H1 (cell line): ENCODE data around the gene ATP2B1. TPM values are rescaled to one million over a fixed set of nuclear protein-coding genes. Genes with fewer than 3 reads are reported as not detected.

Experiments
- CTCF ChIA-PET: fragments of 300-600 bp; sonication (Branson Sonifier 250); formaldehyde crosslinking; loops from one replicate; lab custom pipeline; 2021; ENCODE audit not compliant: partially characterized antibody; lab: Charles Lee
- POLR2A ChIA-PET: fragments of 300-600 bp; sonication (Branson Sonifier 250); formaldehyde crosslinking; loops from one replicate; lab custom pipeline; 2021; ENCODE audit warnings: inconsistent platforms; ENCODE audit not compliant: partially characterized antibody; lab: Charles Lee
- DNase-seq, 2 experiments: peaks; one replicate each; pipeline versions ENCODE4 v3.0.0 to v3.0.0-alpha.2; 2010 to 2022; ENCODE audit warnings: low spot score in 2 of 2, low read depth in 1 of 2, mixed read lengths in 1 of 2
- FAIRE-seq: peaks from 2 replicates; lab custom pipeline; 2011; peaks lifted over from hg19 to GRCh38; lab: Jason Lieb, UNC
- H2AFZ ChIP-seq: 2 replicates; pipeline ENCODE4 v1.8.1; 2012; ENCODE audit warnings: low read length, inconsistent platforms
- H2AK5ac ChIP-seq: 2 replicates; pipeline ENCODE4 v1.6.1; 2013; ENCODE audit warnings: low read depth, low read length
- H2BK120ac ChIP-seq: replicated peaks from 2 replicates; pipeline ENCODE3; 2013; ENCODE audit warnings: low read depth, low read length, inconsistent platforms
- H2BK12ac ChIP-seq: 2 replicates; pipeline ENCODE4 v1.6.1; 2013; ENCODE audit warnings: low read depth, low read length
- H2BK15ac ChIP-seq: 2 replicates; pipeline ENCODE4 v1.6.1; 2013; ENCODE audit warnings: low read length
- H2BK20ac ChIP-seq: 2 replicates; pipeline ENCODE4 v1.6.1; 2013; ENCODE audit warnings: low read length
- H2BK5ac ChIP-seq: 2 replicates; pipeline ENCODE4 v1.6.1; 2013; ENCODE audit warnings: low read depth, low read length
- H3K14ac ChIP-seq: 2 replicates; pipeline ENCODE4 v1.6.1; 2013; ENCODE audit warnings: inconsistent platforms; ENCODE audit not compliant: insufficient read length
- H3K18ac ChIP-seq: 2 replicates; pipeline ENCODE4 v1.6.1; 2013; ENCODE audit warnings: low read length; ENCODE audit errors: extremely low read depth
- H3K23ac ChIP-seq: 2 replicates; pipeline ENCODE4 v1.6.1; 2013; ENCODE audit warnings: inconsistent platforms; ENCODE audit not compliant: insufficient read length
- H3K23me2 ChIP-seq: 2 replicates; pipeline ENCODE4 v1.6.1; 2013; ENCODE audit warnings: low read depth, low read length
- H3K27ac ChIP-seq: 2 replicates; pipeline ENCODE4 v1.6.1; 2011; ENCODE audit warnings: low read depth, low read length, inconsistent platforms
- H3K27me3 ChIP-seq, 4 experiments: replicated peaks in 1 of 4; 1 replicate in 1 of 4; 2 replicates in 3 of 4; pipeline versions ENCODE4 v1.6.1 to v1.8.1; 2011 to 2013; ENCODE audit warnings: low read length in 3 of 4, mild to moderate bottlenecking in 3 of 4, inconsistent platforms in 2 of 4, mixed read lengths in 2 of 4, moderate library complexity in 1 of 4; ENCODE audit not compliant: control insufficient read depth in 3 of 4, insufficient read depth in 3 of 4; ENCODE audit errors: extremely low read depth in 1 of 4
- H3K36me3 ChIP-seq, 4 experiments: 2 replicates each; pipeline versions ENCODE4 v1.6.1 to v1.8.1; 2011 to 2013; ENCODE audit warnings: mild to moderate bottlenecking in 4 of 4, low read length in 3 of 4, moderate library complexity in 2 of 4, control low read depth in 1 of 4, inconsistent platforms in 1 of 4; ENCODE audit not compliant: insufficient read depth in 4 of 4, control insufficient read depth in 2 of 4
- H3K4ac ChIP-seq: replicated peaks from 2 replicates; pipeline ENCODE3; 2013; ENCODE audit warnings: low read length, low read depth, mixed read lengths, inconsistent platforms; ENCODE audit not compliant: insufficient read length
- H3K4me1 ChIP-seq, 4 experiments: replicated peaks in 1 of 4; 1 replicate in 1 of 4; 2 replicates in 3 of 4; pipeline versions ENCODE4 v1.6.1 to v1.8.1; 2011 to 2013; ENCODE audit warnings: low read length in 3 of 4, inconsistent platforms in 2 of 4, mixed read lengths in 1 of 4; ENCODE audit not compliant: insufficient read depth in 4 of 4, control insufficient read depth in 3 of 4
- H3K4me2 ChIP-seq, 2 experiments: 2 replicates each; pipeline versions ENCODE4 v1.6.1 to v1.8.1; 2011 to 2013; ENCODE audit warnings: low read depth in 2 of 2, low read length in 2 of 2, control low read depth in 1 of 2, inconsistent platforms in 1 of 2, mild to moderate bottlenecking in 1 of 2; ENCODE audit not compliant: insufficient read depth in 1 of 2
- H3K4me3 ChIP-seq, 4 experiments: fragments of 200-600, 300-600 bp in 1 of 4; sonication (generic), shearing (Covaris generic), sonication (Bioruptor Twin) in 1 of 4; 2 replicates each; pipeline versions ENCODE4 v1.5.1 to v1.8.1; 2011 to 2016; ENCODE audit warnings: low read length in 4 of 4, low read depth in 3 of 4, control low read depth in 2 of 4, inconsistent platforms in 2 of 4, mild to moderate bottlenecking in 2 of 4, mixed read lengths in 1 of 4, moderate library complexity in 1 of 4; ENCODE audit not compliant: insufficient read depth in 2 of 4; ENCODE audit errors: extremely low read depth in 1 of 4
- H3K56ac ChIP-seq: replicated peaks from 2 replicates; pipeline ENCODE3; 2013; ENCODE audit warnings: low read depth, mild to moderate bottlenecking, mixed read lengths, low read length, inconsistent platforms; ENCODE audit not compliant: insufficient read length
- H3K79me1 ChIP-seq: 2 replicates; pipeline ENCODE4 v1.6.1; 2013; ENCODE audit warnings: low read depth, low read length, control low read depth
- H3K79me2 ChIP-seq, 2 experiments: 2 replicates each; pipeline versions ENCODE4 v1.6.1 to v1.8.1; 2012 to 2013; ENCODE audit warnings: low read length in 2 of 2, mild to moderate bottlenecking in 2 of 2, inconsistent platforms in 1 of 2; ENCODE audit not compliant: insufficient read depth in 2 of 2, control insufficient read depth in 1 of 2
- H3K9ac ChIP-seq, 4 experiments: replicated peaks in 1 of 4; 1 replicate in 1 of 4; 2 replicates in 3 of 4; pipeline versions ENCODE4 v1.6.1 to v1.8.1; 2011 to 2013; ENCODE audit warnings: low read depth in 3 of 4, low read length in 3 of 4, control low read depth in 2 of 4, mild to moderate bottlenecking in 2 of 4, moderate library complexity in 2 of 4, inconsistent platforms in 1 of 4; ENCODE audit errors: extremely low read depth in 1 of 4
- H3K9me3 ChIP-seq, 2 experiments: 2 replicates each; pipeline versions ENCODE4 v1.6.1 to v1.8.1; 2012 to 2013; ENCODE audit warnings: mild to moderate bottlenecking in 2 of 2, moderate library complexity in 2 of 2, control low read depth in 1 of 2, inconsistent platforms in 1 of 2, low read depth in 1 of 2, low read length in 1 of 2, mixed read lengths in 1 of 2; ENCODE audit not compliant: insufficient read depth in 2 of 2
- H4K20me1 ChIP-seq, 2 experiments: replicated peaks in 1 of 2; 2 replicates each; pipeline versions ENCODE3 to v1.8.1; 2011 to 2013; ENCODE audit warnings: inconsistent platforms in 2 of 2, low read length in 2 of 2, mild to moderate bottlenecking in 1 of 2; ENCODE audit not compliant: insufficient read depth in 2 of 2, control insufficient read depth in 1 of 2
- H4K5ac ChIP-seq: 2 replicates; pipeline ENCODE4 v1.6.1; 2013; ENCODE audit warnings: low read length, low read depth, mixed read lengths, inconsistent platforms; ENCODE audit not compliant: insufficient read length
- H4K8ac ChIP-seq: 2 replicates; pipeline ENCODE4 v1.8.0; 2013; ENCODE audit warnings: mild to moderate bottlenecking, moderate library complexity, low read length, inconsistent platforms; ENCODE audit not compliant: insufficient read depth; ENCODE audit errors: extremely low read depth
- H4K91ac ChIP-seq: replicated peaks from 2 replicates; pipeline ENCODE3; 2013; ENCODE audit warnings: low read length, mixed read lengths, inconsistent platforms; ENCODE audit not compliant: insufficient read length
- BRCA1 ChIP-seq: IDR thresholded peaks from 2 replicates; pipeline ENCODE4 v1.6.1; 2012; ENCODE audit warnings: low read depth, low read length, improper control_type of control experiment
- CTBP2 ChIP-seq: IDR thresholded peaks from 2 replicates; pipeline ENCODE4 v1.7.0; 2011; ENCODE audit warnings: borderline replicate concordance, mild to moderate bottlenecking, moderate library complexity, mixed read lengths, low read length; ENCODE audit not compliant: insufficient read depth, insufficient read length
- KDM4A ChIP-seq: IDR thresholded peaks from one replicate; pipeline ENCODE4 v1.7.1; 2012; ENCODE audit warnings: low read depth, mild to moderate bottlenecking, moderate library complexity, low read length, inconsistent platforms; ENCODE audit not compliant: severe bottlenecking
- KDM5A ChIP-seq: fragments of 200-600 bp; IDR thresholded peaks from 2 replicates; pipeline ENCODE4 v1.7.1; 2012; ENCODE audit warnings: mild to moderate bottlenecking, low read length, inconsistent platforms, mixed read lengths
- NANOG ChIP-seq: IDR thresholded peaks from 2 replicates; pipeline ENCODE4 v1.6.1; 2011; ENCODE audit warnings: low read length, low read depth, mild to moderate bottlenecking, inconsistent platforms; ENCODE audit not compliant: insufficient read depth, poor library complexity, severe bottlenecking
- POLR2AphosphoS5 ChIP-seq: IDR thresholded peaks from 2 replicates; pipeline ENCODE4 v1.6.1; 2011; ENCODE audit warnings: low read depth, low read length
- POU5F1 ChIP-seq: IDR thresholded peaks from 2 replicates; pipeline ENCODE4 v1.6.1; 2011; ENCODE audit warnings: low read depth, mild to moderate bottlenecking, low read length, moderate library complexity
- RFX5 ChIP-seq: IDR thresholded peaks from 2 replicates; pipeline ENCODE4 v1.6.1; 2011; ENCODE audit warnings: low read depth, low read length, improper control_type of control experiment, borderline replicate concordance
- SUZ12 ChIP-seq: fragments of 200-600 bp; sonication (generic); IDR thresholded peaks from 2 replicates; pipeline ENCODE4 v1.6.1; 2012; ENCODE audit warnings: mild to moderate bottlenecking, inconsistent platforms, low read length, moderate library complexity, mixed read lengths
- TBP ChIP-seq: IDR thresholded peaks from 2 replicates; pipeline ENCODE4 v1.6.1; 2011; ENCODE audit warnings: low read depth, low read length, improper control_type of control experiment
- TCF12 ChIP-seq: IDR thresholded peaks from 2 replicates; pipeline ENCODE4 v1.6.1; 2011; ENCODE audit warnings: low read depth, mild to moderate bottlenecking, low read length
- TEAD4 ChIP-seq: IDR thresholded peaks from 2 replicates; pipeline ENCODE4 v1.6.1; 2012; ENCODE audit warnings: low read depth, low read length, inconsistent platforms, mixed read lengths
- ZNF274 ChIP-seq: IDR thresholded peaks from 2 replicates; pipeline ENCODE4 v1.7.0; 2012; ENCODE audit warnings: low read length, borderline replicate concordance; ENCODE audit errors: extremely low read depth
- WGBS, 2 experiments: shearing (Covaris generic) in 1 of 2; methylation state at CpG; one replicate each; pipeline versions ENCODE4 v1.1.6 to v1.1.7; 2013 to 2015; ENCODE audit warnings: low lambda C conversion rate in 2 of 2, mixed read lengths in 2 of 2, inconsistent platforms in 1 of 2, low coverage in 1 of 2, missing lambda C conversion rate in 1 of 2; ENCODE audit not compliant: insufficient replicate concordance in 2 of 2, insufficient coverage in 1 of 2, insufficient read length in 1 of 2; ENCODE audit errors: extremely low coverage in 1 of 2, missing lambda C conversion rate in 1 of 2; 5-methylcytosine and 5-hydroxymethylcytosine counted together
- polyA plus RNA-seq, 7 experiments: library from polyadenylated mRNA; depleted of rRNA in 3 of 7; stranded (reverse) in 5 of 7; unstranded in 2 of 7; fragments of >200 nt in 5 of 7; fragments of 200-250 nt in 2 of 7; gene quantifications; 1 replicate in 5 of 7; 2 replicates in 1 of 7; 4 replicates in 1 of 7; pipeline versions ENCODE4 v1.2.1 to v1.2.3, GENCODE V29; 2011 to 2013; ENCODE audit warnings: missing spikeins in 2 of 7, mixed read lengths in 2 of 7
- total RNA-seq: library from RNA; stranded (reverse); fragmentation: NEBNext Ultra II Directional; extraction: Animal tissue kit (Norgen Biotek cat#: 25700); gene quantifications from 2 replicates; pipeline ENCODE4 v1.2.1, GENCODE V29; 2021

The ATP2B1 gene
- total and polyA plus RNA-seq, 2 of the 8 experiments (the other 6 are each of a cell fraction or from before 2014, with no cell fraction given): 4.3 to 32.0 TPM

GRCh38 chr12:89663577-89664357, 44.9 kb downstream of the ATP2B1 start:
- no peak overlapping the region for H2BK12ac ChIP-seq
- H3K56ac ChIP-seq: no peak overlapping the region
- no peaks in the 10 kb centered on the region; the same call in 1 of the 2 replicates for H3K23me2 ChIP-seq
- no peak overlapping the region for H3K4me3 ChIP-seq
- no peak overlapping the region for H2BK5ac ChIP-seq
- H3K23ac ChIP-seq: no peak overlapping the region
- H2AFZ ChIP-seq: no peak overlapping the region
- POLR2A ChIA-PET: interaction anchor here (1.2 kb wide), 1 partner anchor 14 kb away, joined by 3 read pairs; no protein-coding TSS in a partner anchor
- no peaks in the 10 kb centered on the region for H3K36me3 ChIP-seq
- DNase-seq (no peak), FAIRE-seq (no peak)
- H3K4me1 ChIP-seq: peaks cover 0 to 4% (median 0%) of the 10 kb centered on the region in 4 experiments; a peak in 1 of 7 replicates
- H3K27ac ChIP-seq: no peak overlapping the region
- no peak overlapping the region for H2BK120ac ChIP-seq
- H4K5ac ChIP-seq: no peak overlapping the region
- no peak overlapping the region for H4K91ac ChIP-seq
- H3K79me2 ChIP-seq: peaks cover 0 to 10% of the 10 kb centered on the region in 2 experiments; a peak in 1 of 4 replicates
- H3K9me3 ChIP-seq: no peaks in the 10 kb centered on the region
- H3K9ac ChIP-seq: no peak overlapping the region
- H2BK20ac ChIP-seq: no peak overlapping the region
- CTCF ChIA-PET: interaction anchor here (1.7 kb wide), 1 partner anchor 25 kb away, joined by 4 read pairs; no protein-coding TSS in a partner anchor
- WGBS, 2 experiments: 94% methylated on average over 4 of the region's 4 CpGs; no CpG with 5 or more reads in 1 of the 2 experiments
- H2BK15ac ChIP-seq: no peak overlapping the region
- H4K8ac ChIP-seq: no peak overlapping the region
- no peak overlapping the region for H3K18ac ChIP-seq
- H4K20me1 ChIP-seq: peaks cover 0 to 3% of the 10 kb centered on the region in 2 experiments
- H3K27me3 ChIP-seq: peaks cover 0 to 1% (median 0%) of the 10 kb centered on the region in 4 experiments; a peak in 1 of 7 replicates
- H3K4me2 ChIP-seq: no peak overlapping the region
- H3K79me1 ChIP-seq: no peaks in the 10 kb centered on the region
- H3K4ac ChIP-seq: no peak overlapping the region
- H2AK5ac ChIP-seq: no peak overlapping the region
- H3K14ac ChIP-seq: no peak overlapping the region
- TF ChIP-seq CTBP2 (no peak), BRCA1 (no peak), TCF12 (no peak), ZNF274 (no peak), TEAD4 (no peak), RFX5 (no peak), SUZ12 (no peak), POU5F1 (no peak), NANOG (no peak), KDM4A (no peak), TBP (no peak), KDM5A (no peak), POLR2AphosphoS5 (no peak)
